ENCODE measurements around the gene SIKE1.
"Not testable (repeated sequence)": the region's sequence is repeated elsewhere in the genome, so short reads cannot be mapped to it uniquely, and the experiment has no call there.

Gene SIKE1

GRCh38 chr1:114780344-114781226, at the start of gene SIKE1:
SIKE1 (minus strand) TSS chr1:114780685; CDS start chr1:114780607, 78 bp downstream.
- DNase-seq (ENCODE audit: low read depth), result peak; percentile 86

- DNase-seq (ENCODE audit: low read depth), result not testable (repeated sequence)
Observed at GRCh38 chr1:114830075-114830474, 49.6 kb upstream of the SIKE1 start.

- DNase-seq (ENCODE audit: low read depth), result no peak
Observed at GRCh38 chr1:114828251-114828650, 47.8 kb upstream of the SIKE1 start.

GRCh38 chr1:114821978-114822377, 41.5 kb upstream of the SIKE1 start:
- DNase-seq (ENCODE audit: low read depth), result no peak

GRCh38 chr1:114820392-114820791, 39.9 kb upstream of the SIKE1 start:
- no peak for DNase-seq (ENCODE audit: low read depth)

- no peak for DNase-seq (ENCODE audit: low read depth)
Observed at GRCh38 chr1:114819869-114820268, 39.4 kb upstream of the SIKE1 start.

- DNase-seq (ENCODE audit: low read depth), result not testable (repeated sequence)
Observed at GRCh38 chr1:114804449-114804848, 24.0 kb upstream of the SIKE1 start.

GRCh38 chr1:114803001-114803400, 22.5 kb upstream of the SIKE1 start:
- DNase-seq (ENCODE audit: low read depth), result no peak

GRCh38 chr1:114794038-114794437, 13.6 kb upstream of the SIKE1 start:
- DNase-seq (ENCODE audit: low read depth), result no peak

- not testable (repeated sequence) for DNase-seq (ENCODE audit: low read depth)
Observed at GRCh38 chr1:114790581-114790980, 10.1 kb upstream of the SIKE1 start.

GRCh38 chr1:114786440-114786839, 6.0 kb upstream of the SIKE1 start:
- DNase-seq (ENCODE audit: low read depth), result not testable (repeated sequence)

- no peak for DNase-seq (ENCODE audit: low read depth)
Observed at GRCh38 chr1:114782476-114782875, 2.0 kb upstream of the SIKE1 start.

GRCh38 chr1:114779722-114780121, 763 bp downstream of the SIKE1 start:
- DNase-seq (ENCODE audit: low read depth), result no peak

GRCh38 chr1:114776726-114777125, 3.8 kb downstream of the SIKE1 start:
- not testable (repeated sequence) for DNase-seq (ENCODE audit: low read depth)

- DNase-seq (ENCODE audit: low read depth), result no peak
Observed at GRCh38 chr1:114771992-114772391, 8.5 kb downstream of the SIKE1 start.

GRCh38 chr1:114770989-114771388, 9.5 kb downstream of the SIKE1 start:
- DNase-seq (ENCODE audit: low read depth), result no peak

GRCh38 chr1:114764689-114765088, 15.8 kb downstream of the SIKE1 start:
- no peak for DNase-seq (ENCODE audit: low read depth)

GRCh38 chr1:114758256-114758832, 22.1 kb downstream of the SIKE1 start:
- DNase-seq (ENCODE audit: low read depth), result no peak

GRCh38 chr1:114757455-114758255, 22.8 kb downstream of the SIKE1 start, which contains the start of gene CSDE1:
CSDE1 (minus strand) TSS chr1:114757984; CDS start chr1:114739890, 18,094 bp downstream.
- peak; percentile 98 for DNase-seq (ENCODE audit: low read depth)

GRCh38 chr1:114756949-114757454, 23.5 kb downstream of the SIKE1 start:
- DNase-seq (ENCODE audit: low read depth), result peak; percentile 12

GRCh38 chr1:114756009-114756892, 24.2 kb downstream of the SIKE1 start:
- DNase-seq (ENCODE audit: low read depth), result no peak
